ENCODE results near the gene HLTF.

DNA sequence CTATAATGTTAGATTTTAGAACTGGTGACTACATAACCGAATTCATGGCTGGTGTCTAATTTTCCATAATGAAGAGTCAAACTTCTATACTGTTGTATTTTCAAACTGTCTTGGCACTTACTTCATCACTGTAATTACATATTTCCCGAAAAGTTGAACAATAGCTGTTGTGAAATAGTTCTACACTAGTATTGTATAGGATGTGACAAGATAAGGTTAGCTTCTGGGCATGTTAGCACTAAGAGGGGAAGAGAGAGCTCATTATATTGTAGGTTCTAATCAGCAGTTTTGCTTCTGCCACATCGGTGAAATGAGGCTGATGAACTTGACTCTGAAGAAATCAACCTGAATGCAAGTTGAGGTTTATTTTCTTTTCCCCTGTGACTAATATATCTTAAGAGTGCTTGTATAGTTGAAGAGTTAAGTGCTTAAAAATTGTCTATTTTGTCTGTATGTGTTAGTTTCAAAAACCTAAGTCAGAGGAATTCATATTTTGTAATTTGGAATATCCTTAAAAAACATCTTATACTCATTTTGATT lies 86.1 kb downstream of the HLTF start:
- TF ChIP-seq, protein P1, sequence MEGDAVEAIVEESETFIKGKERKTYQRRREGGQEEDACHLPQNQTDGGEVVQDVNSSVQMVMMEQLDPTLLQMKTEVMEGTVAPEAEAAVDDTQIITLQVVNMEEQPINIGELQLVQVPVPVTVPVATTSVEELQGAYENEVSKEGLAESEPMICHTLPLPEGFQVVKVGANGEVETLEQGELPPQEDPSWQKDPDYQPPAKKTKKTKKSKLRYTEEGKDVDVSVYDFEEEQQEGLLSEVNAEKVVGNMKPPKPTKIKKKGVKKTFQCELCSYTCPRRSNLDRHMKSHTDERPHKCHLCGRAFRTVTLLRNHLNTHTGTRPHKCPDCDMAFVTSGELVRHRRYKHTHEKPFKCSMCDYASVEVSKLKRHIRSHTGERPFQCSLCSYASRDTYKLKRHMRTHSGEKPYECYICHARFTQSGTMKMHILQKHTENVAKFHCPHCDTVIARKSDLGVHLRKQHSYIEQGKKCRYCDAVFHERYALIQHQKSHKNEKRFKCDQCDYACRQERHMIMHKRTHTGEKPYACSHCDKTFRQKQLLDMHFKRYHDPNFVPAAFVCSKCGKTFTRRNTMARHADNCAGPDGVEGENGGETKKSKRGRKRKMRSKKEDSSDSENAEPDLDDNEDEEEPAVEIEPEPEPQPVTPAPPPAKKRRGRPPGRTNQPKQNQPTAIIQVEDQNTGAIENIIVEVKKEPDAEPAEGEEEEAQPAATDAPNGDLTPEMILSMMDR (IDR thresholded peaks at IDR 0.05 in 2 of 3, conservative IDR thresholded peaks at IDR 0.05 in 1 of 3; ENCODE audit: borderline replicate concordance in 1 of 3, insufficient read depth in 1 of 3, low read depth in 2 of 3, low read length in 2 of 3): no peak
- TF ChIP-seq, protein P2, sequence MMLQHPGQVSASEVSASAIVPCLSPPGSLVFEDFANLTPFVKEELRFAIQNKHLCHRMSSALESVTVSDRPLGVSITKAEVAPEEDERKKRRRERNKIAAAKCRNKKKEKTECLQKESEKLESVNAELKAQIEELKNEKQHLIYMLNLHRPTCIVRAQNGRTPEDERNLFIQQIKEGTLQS (IDR thresholded peaks at IDR 0.05): no peak
- no peak for TF ChIP-seq POLR2AphosphoS5 (IDR thresholded peaks at IDR 0.05; ENCODE audit: low read depth, low read length)
- no peak for TF ChIP-seq SP1 (IDR thresholded peaks at IDR 0.05; ENCODE audit: low read depth)

Data from HCT116 (cell line).